Measurements from ENCODE around the gene MS4A1.
"Not testable (repeated sequence)": the region's sequence is repeated elsewhere in the genome, so short reads cannot be mapped to it uniquely, and the experiment has no call there.

The MS4A1 gene

DNA sequence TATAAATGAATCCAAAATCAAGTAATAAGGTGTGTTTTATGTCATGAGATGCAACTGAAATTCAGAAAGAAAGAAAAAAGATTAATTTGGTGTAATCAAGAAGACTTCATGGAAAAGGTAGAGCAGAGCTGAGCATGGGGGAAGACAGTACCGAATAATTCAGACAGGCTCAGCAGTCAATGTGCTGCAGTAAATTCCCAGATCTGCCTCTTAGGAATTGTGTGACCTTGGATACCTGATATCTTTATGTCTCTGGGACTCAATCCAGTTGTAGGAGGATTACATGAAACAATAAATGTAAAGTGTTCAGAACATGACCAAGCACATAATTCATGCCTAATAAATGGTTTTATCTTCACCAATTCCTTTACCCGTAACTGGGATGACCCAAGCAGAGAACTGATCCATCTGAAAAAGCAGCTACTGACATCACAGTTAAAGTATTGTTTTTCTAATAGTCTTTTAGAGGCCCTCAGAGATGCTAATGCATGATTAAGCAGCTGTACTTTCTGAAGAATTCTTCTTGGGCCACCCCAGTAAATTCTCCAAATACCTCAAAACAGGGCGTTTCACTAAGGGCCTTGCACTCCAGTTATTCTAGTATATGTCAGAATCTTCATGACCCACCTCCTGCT is 44.7 kb downstream of the MS4A1 start:
- no peak for DNase-seq (ENCODE audit: low read depth)
- TF ChIP-seq, protein P1, sequence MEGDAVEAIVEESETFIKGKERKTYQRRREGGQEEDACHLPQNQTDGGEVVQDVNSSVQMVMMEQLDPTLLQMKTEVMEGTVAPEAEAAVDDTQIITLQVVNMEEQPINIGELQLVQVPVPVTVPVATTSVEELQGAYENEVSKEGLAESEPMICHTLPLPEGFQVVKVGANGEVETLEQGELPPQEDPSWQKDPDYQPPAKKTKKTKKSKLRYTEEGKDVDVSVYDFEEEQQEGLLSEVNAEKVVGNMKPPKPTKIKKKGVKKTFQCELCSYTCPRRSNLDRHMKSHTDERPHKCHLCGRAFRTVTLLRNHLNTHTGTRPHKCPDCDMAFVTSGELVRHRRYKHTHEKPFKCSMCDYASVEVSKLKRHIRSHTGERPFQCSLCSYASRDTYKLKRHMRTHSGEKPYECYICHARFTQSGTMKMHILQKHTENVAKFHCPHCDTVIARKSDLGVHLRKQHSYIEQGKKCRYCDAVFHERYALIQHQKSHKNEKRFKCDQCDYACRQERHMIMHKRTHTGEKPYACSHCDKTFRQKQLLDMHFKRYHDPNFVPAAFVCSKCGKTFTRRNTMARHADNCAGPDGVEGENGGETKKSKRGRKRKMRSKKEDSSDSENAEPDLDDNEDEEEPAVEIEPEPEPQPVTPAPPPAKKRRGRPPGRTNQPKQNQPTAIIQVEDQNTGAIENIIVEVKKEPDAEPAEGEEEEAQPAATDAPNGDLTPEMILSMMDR (conservative IDR thresholded peaks at IDR 0.05; ENCODE audit: low read depth, low read length): no peak
- H3K4me3 ChIP-seq (ENCODE audit: low read depth, low read length): no peak overlapping the region

DNA sequence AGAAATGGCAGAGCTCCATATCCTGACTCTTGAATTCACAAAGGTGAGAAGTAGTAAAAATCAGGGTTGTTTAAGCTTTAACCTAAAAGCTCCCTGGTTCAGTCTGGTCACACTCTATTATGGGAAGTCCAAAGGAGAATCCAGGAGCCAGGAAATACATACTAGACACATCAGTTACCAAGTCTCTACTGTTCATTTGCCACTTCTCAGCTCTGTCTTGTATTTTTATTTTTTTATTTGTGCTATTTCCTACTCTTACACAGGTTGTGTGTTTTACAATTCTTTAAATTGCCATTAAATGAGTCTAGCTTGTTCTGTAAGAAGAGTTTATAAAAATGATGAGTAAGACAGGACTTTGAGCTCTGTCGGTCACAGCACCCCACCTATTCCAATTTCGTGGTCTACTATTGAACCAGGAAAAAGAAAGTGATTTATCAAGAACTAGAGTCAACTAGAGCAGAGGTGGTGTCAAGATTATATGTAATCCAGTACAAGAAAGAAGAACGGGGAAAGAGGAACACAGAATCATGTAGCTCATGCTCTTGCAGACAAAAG is 46.7 kb downstream of the MS4A1 start:
- H3K4me3 ChIP-seq (ENCODE audit: low read depth, low read length): no peak overlapping the region
- TF ChIP-seq, protein P1 (conservative IDR thresholded peaks at IDR 0.05; ENCODE audit: low read depth, low read length): no peak
- no peak for DNase-seq (ENCODE audit: low read depth)

DNA sequence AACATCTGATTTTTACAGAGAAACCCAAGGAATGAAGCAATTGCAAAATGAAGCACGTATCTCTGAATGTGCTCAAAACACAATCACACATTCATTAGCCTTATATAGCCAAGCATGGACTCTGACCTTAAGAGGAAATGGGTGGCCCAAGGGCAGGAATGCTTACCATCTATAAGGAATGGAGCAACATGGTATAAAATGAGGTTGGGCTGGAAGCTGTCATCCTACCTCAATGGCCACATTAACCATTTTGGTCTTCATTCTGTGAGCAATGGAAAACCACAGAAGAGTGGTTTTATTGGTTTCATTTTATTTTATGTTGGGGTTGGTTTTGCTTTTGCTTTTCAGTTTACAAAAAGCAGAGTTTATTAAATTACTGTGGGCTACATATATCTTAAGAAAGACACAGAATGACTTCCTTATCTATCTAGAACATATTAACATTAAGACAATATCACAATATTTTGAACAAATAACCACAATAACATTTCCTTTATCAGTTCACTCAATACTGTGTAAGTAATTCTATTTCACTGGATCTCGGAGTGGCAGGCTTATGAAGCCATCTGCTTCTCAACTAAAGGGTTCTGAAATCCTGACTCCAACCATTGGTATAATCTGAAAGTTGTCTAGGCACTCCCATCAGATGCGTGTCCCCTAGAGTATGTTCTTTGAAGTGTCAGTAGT is 48.7 kb downstream of the MS4A1 start:
- no peak for DNase-seq (ENCODE audit: low read depth)

DNA sequence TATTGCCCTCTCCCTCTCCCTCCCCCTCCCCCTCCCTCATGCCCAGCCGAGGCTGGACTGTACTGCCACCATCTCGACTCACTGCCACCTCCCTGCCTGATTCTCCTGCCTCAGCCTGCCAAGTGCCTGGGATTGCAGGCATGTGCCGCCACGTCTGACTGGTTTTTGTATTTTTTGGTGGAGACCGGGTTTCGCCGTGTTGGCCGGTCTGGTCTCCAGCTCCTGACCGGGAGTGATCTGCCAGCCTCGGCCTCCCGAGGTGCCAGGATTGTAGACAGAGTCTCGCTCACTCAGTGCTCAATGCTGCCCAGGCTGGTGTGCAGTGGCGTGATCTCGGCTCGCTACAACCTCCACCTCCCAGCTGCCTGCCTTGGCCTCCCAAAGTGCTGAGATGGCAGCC is 54.0 kb downstream of the MS4A1 start:
- not testable (repeated sequence) for DNase-seq (ENCODE audit: low read depth); H3K4me3 ChIP-seq (ENCODE audit: low read depth, low read length)

More for the DNA sequence above, 48.7 kb downstream of the MS4A1 start:
- no peak overlapping the region for H3K4me3 ChIP-seq (ENCODE audit: low read depth, low read length)
- TF ChIP-seq, protein P1 (conservative IDR thresholded peaks at IDR 0.05; ENCODE audit: low read depth, low read length): no peak

DNA sequence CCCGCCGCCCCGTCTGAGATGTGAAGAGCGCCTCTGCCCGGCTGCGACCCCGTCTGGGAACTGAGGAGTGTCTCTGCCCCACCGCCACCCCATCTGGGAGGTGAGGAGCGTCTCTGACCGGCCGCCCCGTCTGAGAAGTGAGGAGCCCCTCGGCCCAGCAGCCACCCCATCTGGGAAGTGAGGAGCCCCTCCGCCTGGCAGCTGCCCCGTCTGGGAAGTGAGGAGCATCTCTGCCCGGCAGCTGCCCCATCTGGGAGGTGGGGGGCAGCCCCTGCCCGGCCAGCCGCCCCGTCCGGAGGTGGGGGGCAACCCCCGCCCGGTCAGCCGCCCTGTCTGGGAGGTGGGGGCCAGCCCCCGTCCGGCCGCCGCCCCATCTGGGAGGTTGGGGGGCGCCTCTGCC is 54.6 kb downstream of the MS4A1 start:
- not testable (repeated sequence) for H3K4me3 ChIP-seq (ENCODE audit: low read depth, low read length)

DNA sequence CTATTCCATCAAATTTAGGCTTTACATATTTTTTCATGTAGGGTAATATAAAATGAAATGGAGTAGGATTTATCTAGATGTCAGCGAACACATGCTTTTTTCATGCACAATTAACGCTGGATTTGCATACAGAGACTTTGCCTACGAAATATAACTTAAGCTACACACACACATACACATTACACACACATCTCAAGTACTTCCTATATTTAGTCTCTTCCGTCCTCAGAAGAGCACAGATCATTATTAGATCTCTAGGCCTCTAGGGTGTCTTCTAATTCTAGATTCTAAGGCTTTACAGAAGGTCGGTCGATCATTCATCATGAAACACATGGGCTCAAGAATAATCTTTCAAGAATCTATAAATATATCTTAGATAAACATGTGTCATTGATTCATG is 55.7 kb downstream of the MS4A1 start:
- no peak overlapping the region for H3K4me3 ChIP-seq (ENCODE audit: low read depth, low read length)
- DNase-seq (ENCODE audit: low read depth): no peak
- TF ChIP-seq, protein P1 (conservative IDR thresholded peaks at IDR 0.05; ENCODE audit: low read depth, low read length): no peak

More for the DNA sequence above, 54.6 kb downstream of the MS4A1 start:
- not testable (repeated sequence) for DNase-seq (ENCODE audit: low read depth)

DNA sequence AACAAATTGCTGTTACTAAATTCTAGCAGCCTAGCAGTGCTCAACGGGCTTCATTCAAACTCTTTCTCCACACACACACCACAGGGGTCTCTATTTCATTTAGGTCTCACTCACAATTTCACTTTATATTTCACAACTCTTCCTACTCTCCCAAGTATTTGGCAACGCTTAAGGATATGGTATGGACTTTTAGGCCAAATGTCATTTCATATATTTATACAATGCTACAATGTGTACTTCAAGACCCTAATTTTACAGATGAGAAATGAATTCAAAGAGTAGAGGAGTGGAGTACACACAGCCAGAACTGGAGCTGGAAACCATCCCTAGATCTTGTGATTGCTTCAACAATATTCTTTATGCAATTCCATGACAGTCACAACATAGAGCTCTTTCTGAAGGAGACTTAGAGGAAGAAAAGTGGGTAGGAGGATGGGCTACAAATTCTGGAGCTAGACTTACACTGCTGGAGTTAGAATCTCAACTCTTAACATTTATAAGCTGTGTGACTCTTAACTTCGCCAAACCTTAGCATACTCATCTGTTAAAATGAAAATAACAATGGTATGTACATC is 57.1 kb downstream of the MS4A1 start:
- TF ChIP-seq, protein P1 (conservative IDR thresholded peaks at IDR 0.05; ENCODE audit: low read depth, low read length): no peak
- DNase-seq (ENCODE audit: low read depth): no peak
- H3K4me3 ChIP-seq (ENCODE audit: low read depth, low read length): no peak overlapping the region

Measured in choroid plexus epithelial cell (primary cell).